Erythroblast (primary cell): ENCODE data around the gene ARMC9.

Source experiments
- GATA1 ChIP-seq: IDR thresholded peaks from 2 replicates; pipeline ENCODE4 v1.6.1; 2011; ENCODE audit warnings: low read depth, mild to moderate bottlenecking, control low read depth, low read length, moderate library complexity
- POLR2A ChIP-seq: IDR thresholded peaks from 2 replicates; pipeline ENCODE4 v1.6.1; 2011; ENCODE audit warnings: mild to moderate bottlenecking, low read length

GRCh38 chr2:231292472-231293134, 94.2 kb downstream of the ARMC9 start:
- TF ChIP-seq POLR2A (no peak), GATA1 (no peak)
